Measurements from ENCODE around the gene CNTD1.

GRCh38 chr17:42819939-42820535, 21.4 kb downstream of the CNTD1 start:
- TF ChIP-seq NR3C1 (CRISPR knock-in tag; conservative IDR thresholded peaks at IDR 0.05; ENCODE audit: low read depth), result no peak
- TF ChIP-seq CTCF (IDR thresholded peaks at IDR 0.05), result peak; percentile 72

Measured in WTC11 (cell line).